K562 (cell line): ENCODE results near the gene YIPF4. TPM values are rescaled to one million over a fixed set of nuclear protein-coding genes. Genes with fewer than 3 reads are reported as not detected.
A peak's percentile ranks its signal among the peaks of the same experiment; 100 is the strongest.

Source experiments
- CSDE1 ChIP-seq, 2 experiments: fragments of 450-650 bp; IDR thresholded peaks; 2 replicates each; pipeline ENCODE4 v1.6.1; 2016; ENCODE audit warnings: mild to moderate bottlenecking in 1 of 2
- FOXA1 ChIP-seq: fragments of 450-650 bp; IDR thresholded peaks from 2 replicates; pipeline ENCODE4 v1.6.1; 2016; ENCODE audit warnings: mild to moderate bottlenecking, borderline replicate concordance
- GABPA ChIP-seq: fragments of 200-800 bp; sonication (Bioruptor generic); conservative IDR thresholded peaks from 2 replicates; pipeline ENCODE4 v1.6.1; 2016; ENCODE audit warnings: low read depth, missing genetic modification characterization, missing compliant biosample characterization
- HDAC1 ChIP-seq, 2 experiments: fragments of 450-650 bp; IDR thresholded peaks; 2 replicates each; pipeline ENCODE4 v1.6.1; 2016 to 2017; ENCODE audit warnings: inconsistent platforms in 1 of 2, mild to moderate bottlenecking in 1 of 2, moderate library complexity in 1 of 2
- HOXB6 ChIP-seq: fragments of 250-450 bp; sonication (Bioruptor Pico); IDR thresholded peaks from 2 replicates; pipeline ENCODE4 v1.5.1; 2022; ENCODE audit warnings: mild to moderate bottlenecking, borderline replicate concordance
- KDM5B ChIP-seq: fragments of 200-600 bp; sonication (generic); IDR thresholded peaks from 2 replicates; pipeline ENCODE4 v1.6.1; 2012; ENCODE audit warnings: low read depth, mild to moderate bottlenecking, moderate library complexity, low read length, control low read depth, inconsistent platforms; ENCODE audit not compliant: insufficient replicate concordance
- MEF2A ChIP-seq: IDR thresholded peaks from 2 replicates; pipeline ENCODE4 v1.6.1; 2011; ENCODE audit warnings: low read depth, mild to moderate bottlenecking, low read length, moderate library complexity; ENCODE audit not compliant: control insufficient read depth
- NONO ChIP-seq, 2 experiments: fragments of 200-400 bp in 1 of 2; fragments of 450-650 bp in 1 of 2; formaldehyde crosslinking in 1 of 2; IDR thresholded peaks; 2 replicates each; pipeline ENCODE4 v1.6.1; 2017; ENCODE audit warnings: low read depth in 2 of 2, mild to moderate bottlenecking in 2 of 2, moderate library complexity in 2 of 2, low read length in 1 of 2
- SAFB2 ChIP-seq: fragments of 200-400 bp; formaldehyde crosslinking; IDR thresholded peaks from 2 replicates; pipeline ENCODE4 v1.6.1; 2018; ENCODE audit warnings: borderline replicate concordance, low read length, low read depth, moderate library complexity; ENCODE audit not compliant: severe bottlenecking
- SAP30 ChIP-seq: fragments of 200-600 bp; sonication (generic); IDR thresholded peaks from 2 replicates; pipeline ENCODE4 v1.6.1; 2012; ENCODE audit warnings: borderline replicate concordance, low read depth, mild to moderate bottlenecking, moderate library complexity, low read length, control low read depth, inconsistent platforms; ENCODE audit not compliant: insufficient read depth, poor library complexity, severe bottlenecking
- SMC3 ChIP-seq: conservative IDR thresholded peaks from 2 replicates; pipeline ENCODE4 v1.6.1; 2011; ENCODE audit warnings: low read depth, low read length, improper control_type of control experiment; ENCODE audit not compliant: insufficient read depth
- STAT5B ChIP-seq: fragments of 250-450 bp; sonication (Bioruptor Pico); IDR thresholded peaks from 2 replicates; pipeline ENCODE4 v1.8.0; 2021; ENCODE audit warnings: mild to moderate bottlenecking, inconsistent platforms
- TAF7 ChIP-seq: fragments of 450-650 bp; IDR thresholded peaks from 2 replicates; pipeline ENCODE4 v1.6.1; 2016; ENCODE audit warnings: missing genetic modification characterization, missing compliant biosample characterization
- ZBTB1 ChIP-seq: sonication (generic); formaldehyde crosslinking; IDR thresholded peaks from 2 replicates; pipeline ENCODE4 v1.8.1; 2023; ENCODE audit warnings: missing genetic modification reagents, low read depth, mild to moderate bottlenecking, borderline replicate concordance
- ZEB2 ChIP-seq: fragments of 450-650 bp; IDR thresholded peaks from 2 replicates; pipeline ENCODE4 v1.6.1; 2016
- ZNF3 ChIP-seq: fragments of 250-450 bp; sonication (Bioruptor Pico); IDR thresholded peaks from 2 replicates; pipeline ENCODE4 v1.5.0; 2021; ENCODE audit warnings: mild to moderate bottlenecking, moderate library complexity
- ZNF507 ChIP-seq: conservative IDR thresholded peaks from 2 replicates; pipeline ENCODE4 v1.6.1; 2017; ENCODE audit warnings: missing genetic modification characterization, missing compliant biosample characterization
- polyA plus RNA-seq, 8 experiments: library from polyadenylated mRNA; depleted of rRNA in 4 of 8; stranded (reverse) in 5 of 8; unstranded in 3 of 8; fragments of >200 nt; fragmentation: Nextera tagmentation in 2 of 8; fragmentation: Illumina TruSeq in 1 of 8; extraction: Ambion mirVana in 2 of 8; extraction: Trizol in 1 of 8; gene quantifications; 2 replicates each; pipeline versions ENCODE4 v1.2.1 to v1.2.3, GENCODE V29; 2011 to 2014; ENCODE audit warnings: inconsistent platforms in 1 of 8, missing spikeins in 1 of 8
- total RNA-seq, 7 experiments: library from RNA; depleted of rRNA in 6 of 7; stranded (reverse); fragments of >200 nt in 6 of 7; fragmentation: Illumina TruSeq in 2 of 7; extraction: Trizol in 2 of 7; gene quantifications; 2 replicates each; pipeline versions ENCODE4 v1.2.1 to v1.2.3, GENCODE V29; 2011 to 2021; ENCODE audit warnings: low replicate concordance in 1 of 7
- TF ChIP-seq, protein P1 (sequence below): fragments of 250-450 bp; sonication (Bioruptor Pico); IDR thresholded peaks from 2 replicates; pipeline ENCODE4 v1.6.1; 2021; ENCODE audit warnings: mild to moderate bottlenecking
- TF ChIP-seq, protein P2 (sequence below): fragments of 450-650 bp; IDR thresholded peaks from 2 replicates; pipeline ENCODE4 v1.7.0; 2016; ENCODE audit warnings: borderline replicate concordance
- TF ChIP-seq, protein P3 (sequence below): fragments of 450-650 bp; IDR thresholded peaks from 2 replicates; pipeline ENCODE4 v1.6.1; 2017; ENCODE audit warnings: mild to moderate bottlenecking, moderate library complexity
- TF ChIP-seq, protein P4 (sequence below): fragments of 450-650 bp; IDR thresholded peaks from 2 replicates; pipeline ENCODE4 v1.7.1; 2018; ENCODE audit warnings: mild to moderate bottlenecking, low read depth; ENCODE audit not compliant: partially characterized antibody

YIPF4 gene
- total and polyA plus RNA-seq, 9 of the 15 experiments (the other 6 are each of a cell fraction or from before 2014, with no cell fraction given), result 4.9 to 46.9 (median 17.5) TPM

DNA sequence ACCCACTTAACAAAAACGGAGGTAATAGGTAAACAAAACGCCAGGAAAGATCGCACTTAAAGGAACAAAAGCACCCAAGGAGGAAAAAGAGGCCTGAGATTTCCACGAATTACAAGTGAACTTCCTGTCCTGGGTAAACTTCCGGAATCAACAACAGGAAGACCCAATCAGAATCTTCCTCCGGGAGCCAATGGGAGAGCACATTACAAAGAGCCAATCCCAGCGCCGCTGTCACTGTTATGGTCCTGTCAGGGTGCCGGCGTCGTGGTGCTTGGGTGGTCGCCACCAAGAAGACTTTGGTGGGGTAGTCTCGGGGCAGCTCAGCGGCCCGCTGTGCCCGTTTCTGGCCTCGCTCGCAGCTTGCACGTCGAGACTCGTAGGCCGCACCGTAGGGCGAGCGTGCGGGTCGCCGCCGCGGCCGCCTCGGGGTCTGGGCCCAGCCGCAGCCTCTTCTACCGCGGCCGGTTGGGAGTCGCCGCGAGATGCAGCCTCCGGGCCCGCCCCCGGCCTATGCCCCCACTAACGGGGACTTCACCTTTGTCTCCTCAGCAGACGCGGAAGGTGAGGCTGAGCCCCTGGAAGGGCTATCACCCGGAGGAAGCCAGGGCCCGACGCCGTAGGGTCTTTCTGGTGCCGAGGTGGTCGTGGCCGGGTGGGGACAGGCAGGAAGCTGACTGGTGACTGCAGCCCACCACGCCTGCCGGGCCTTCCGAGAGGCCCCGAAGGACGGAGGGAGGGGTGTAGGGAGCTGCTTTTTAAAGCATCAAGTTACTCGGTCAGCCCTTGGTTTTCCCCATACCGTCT, at the start of gene YIPF4 (continued):
- TF ChIP-seq MEF2A (no peak), TAF7 (tag) (no peak), HOXB6 (CRISPR knock-in tag) (no peak), FOXA1 (0 out of 2 replicates have a peak, but pooled peaks have one; percentile 38), CSDE1 (IDR thresholded peaks at IDR 0.05) (no peak), ZBTB1 (no peak; the same call in 1 of the 2 replicates), NONO (IDR thresholded peaks at IDR 0.05; ENCODE audit: low read depth in 2 of 2, low read length in 1 of 2) (no peak), GABPA (peak; percentile 94), ZEB2 (0 out of 2 replicates have a peak, but pooled peaks have one; percentile 17), ZNF3 (CRISPR knock-in tag) (no peak), STAT5B (CRISPR knock-in tag) (no peak), ZNF507 (tag) (no peak), KDM5B (peak; percentile 36), HDAC1 (IDR thresholded peaks at IDR 0.05) (peak in 1 of 2 experiments; percentile 92; a peak in 2 of 4 replicates), SAP30 (peak; percentile 88), SMC3 (no peak), SAFB2 (no peak)
- TF ChIP-seq, protein P1, sequence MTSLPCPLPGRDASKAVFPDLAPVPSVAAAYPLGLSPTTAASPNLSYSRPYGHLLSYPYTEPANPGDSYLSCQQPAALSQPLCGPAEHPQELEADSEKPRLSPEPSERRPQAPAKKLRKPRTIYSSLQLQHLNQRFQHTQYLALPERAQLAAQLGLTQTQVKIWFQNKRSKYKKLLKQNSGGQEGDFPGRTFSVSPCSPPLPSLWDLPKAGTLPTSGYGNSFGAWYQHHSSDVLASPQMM (CRISPR knock-in tag), result no peak
- TF ChIP-seq, protein P2, sequence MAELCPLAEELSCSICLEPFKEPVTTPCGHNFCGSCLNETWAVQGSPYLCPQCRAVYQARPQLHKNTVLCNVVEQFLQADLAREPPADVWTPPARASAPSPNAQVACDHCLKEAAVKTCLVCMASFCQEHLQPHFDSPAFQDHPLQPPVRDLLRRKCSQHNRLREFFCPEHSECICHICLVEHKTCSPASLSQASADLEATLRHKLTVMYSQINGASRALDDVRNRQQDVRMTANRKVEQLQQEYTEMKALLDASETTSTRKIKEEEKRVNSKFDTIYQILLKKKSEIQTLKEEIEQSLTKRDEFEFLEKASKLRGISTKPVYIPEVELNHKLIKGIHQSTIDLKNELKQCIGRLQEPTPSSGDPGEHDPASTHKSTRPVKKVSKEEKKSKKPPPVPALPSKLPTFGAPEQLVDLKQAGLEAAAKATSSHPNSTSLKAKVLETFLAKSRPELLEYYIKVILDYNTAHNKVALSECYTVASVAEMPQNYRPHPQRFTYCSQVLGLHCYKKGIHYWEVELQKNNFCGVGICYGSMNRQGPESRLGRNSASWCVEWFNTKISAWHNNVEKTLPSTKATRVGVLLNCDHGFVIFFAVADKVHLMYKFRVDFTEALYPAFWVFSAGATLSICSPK, result no peak
- TF ChIP-seq, protein P3, sequence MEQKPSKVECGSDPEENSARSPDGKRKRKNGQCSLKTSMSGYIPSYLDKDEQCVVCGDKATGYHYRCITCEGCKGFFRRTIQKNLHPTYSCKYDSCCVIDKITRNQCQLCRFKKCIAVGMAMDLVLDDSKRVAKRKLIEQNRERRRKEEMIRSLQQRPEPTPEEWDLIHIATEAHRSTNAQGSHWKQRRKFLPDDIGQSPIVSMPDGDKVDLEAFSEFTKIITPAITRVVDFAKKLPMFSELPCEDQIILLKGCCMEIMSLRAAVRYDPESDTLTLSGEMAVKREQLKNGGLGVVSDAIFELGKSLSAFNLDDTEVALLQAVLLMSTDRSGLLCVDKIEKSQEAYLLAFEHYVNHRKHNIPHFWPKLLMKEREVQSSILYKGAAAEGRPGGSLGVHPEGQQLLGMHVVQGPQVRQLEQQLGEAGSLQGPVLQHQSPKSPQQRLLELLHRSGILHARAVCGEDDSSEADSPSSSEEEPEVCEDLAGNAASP, result no peak
- TF ChIP-seq, protein P4, sequence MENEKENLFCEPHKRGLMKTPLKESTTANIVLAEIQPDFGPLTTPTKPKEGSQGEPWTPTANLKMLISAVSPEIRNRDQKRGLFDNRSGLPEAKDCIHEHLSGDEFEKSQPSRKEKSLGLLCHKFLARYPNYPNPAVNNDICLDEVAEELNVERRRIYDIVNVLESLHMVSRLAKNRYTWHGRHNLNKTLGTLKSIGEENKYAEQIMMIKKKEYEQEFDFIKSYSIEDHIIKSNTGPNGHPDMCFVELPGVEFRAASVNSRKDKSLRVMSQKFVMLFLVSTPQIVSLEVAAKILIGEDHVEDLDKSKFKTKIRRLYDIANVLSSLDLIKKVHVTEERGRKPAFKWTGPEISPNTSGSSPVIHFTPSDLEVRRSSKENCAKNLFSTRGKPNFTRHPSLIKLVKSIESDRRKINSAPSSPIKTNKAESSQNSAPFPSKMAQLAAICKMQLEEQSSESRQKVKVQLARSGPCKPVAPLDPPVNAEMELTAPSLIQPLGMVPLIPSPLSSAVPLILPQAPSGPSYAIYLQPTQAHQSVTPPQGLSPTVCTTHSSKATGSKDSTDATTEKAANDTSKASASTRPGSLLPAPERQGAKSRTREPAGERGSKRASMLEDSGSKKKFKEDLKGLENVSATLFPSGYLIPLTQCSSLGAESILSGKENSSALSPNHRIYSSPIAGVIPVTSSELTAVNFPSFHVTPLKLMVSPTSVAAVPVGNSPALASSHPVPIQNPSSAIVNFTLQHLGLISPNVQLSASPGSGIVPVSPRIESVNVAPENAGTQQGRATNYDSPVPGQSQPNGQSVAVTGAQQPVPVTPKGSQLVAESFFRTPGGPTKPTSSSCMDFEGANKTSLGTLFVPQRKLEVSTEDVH, result peak; percentile 68
